ENCODE data around the gene RPL32. TPM values are rescaled to one million over a fixed set of nuclear protein-coding genes. Genes with fewer than 3 reads are reported as not detected.
A peak's percentile ranks its signal among the peaks of the same experiment; 100 is the strongest.

Gene RPL32
- total and polyA plus RNA-seq, 2 donors (not counting 1 experiment from before 2014, with no cell fraction given): 1,244 to 1,855 TPM

DNA sequence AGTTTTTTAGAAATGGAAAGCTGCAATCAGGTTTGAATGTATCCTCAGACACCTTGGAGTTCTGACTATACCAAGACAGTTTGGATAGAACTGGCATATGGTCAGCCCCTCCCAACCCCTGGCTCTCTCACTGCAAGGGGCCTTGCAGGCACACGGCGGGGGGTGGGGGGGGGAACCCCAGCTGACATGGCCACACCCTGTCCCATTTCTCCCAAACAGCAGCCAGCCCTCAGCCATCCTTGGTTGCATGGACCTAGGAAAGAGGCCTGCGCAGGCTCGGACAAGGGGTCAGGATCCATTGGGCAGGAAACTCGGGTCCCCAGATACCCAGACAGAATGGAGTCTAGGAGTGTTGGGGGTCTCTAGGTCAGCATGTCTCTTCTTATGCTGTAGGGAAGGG lies 30.4 kb downstream of the RPL32 start:
- no peak overlapping the region for H2AFZ ChIP-seq (ENCODE audit: low read length)
- no peak for DNase-seq (ENCODE audit: low read depth in 2 of 2)
- no peaks in the 10 kb centered on the region for H4K20me1 ChIP-seq (ENCODE audit: control insufficient read depth, extremely low read depth, insufficient read depth, low read length)
- H3K9me3 ChIP-seq (ENCODE audit: control insufficient read depth, insufficient read depth, low read depth, low read length): no peaks in the 10 kb centered on the region
- H3K9ac ChIP-seq (ENCODE audit: insufficient read depth, low read length): no peak overlapping the region
- TF ChIP-seq CTCF (conservative IDR thresholded peaks at IDR 0.05 in 1 of 2, IDR thresholded peaks at IDR 0.05 in 1 of 2; ENCODE audit: low read depth in 1 of 2, low read length in 2 of 2) (no peak), EZH2 (IDR thresholded peaks at IDR 0.05; ENCODE audit: low read length, missing control alignments) (no peak)
- no peaks in the 10 kb centered on the region for H3K27me3 ChIP-seq (ENCODE audit: control insufficient read depth, insufficient read depth, low read length)
- no peaks in the 10 kb centered on the region for H3K79me2 ChIP-seq (ENCODE audit: control insufficient read depth, insufficient read depth, low read length)
- H3K4me3 ChIP-seq (replicated peaks in 1 of 4; ENCODE audit: control extremely low read depth in 1 of 4, insufficient read depth in 1 of 4, low read depth in 3 of 4, low read length in 4 of 4): no peak overlapping the region
- H3K36me3 ChIP-seq (ENCODE audit: control insufficient read depth, insufficient read depth, low read length): no peaks in the 10 kb centered on the region
- H3K27ac ChIP-seq (ENCODE audit: insufficient read depth, low read length): no peak overlapping the region
- no peak overlapping the region for H3K4me2 ChIP-seq (ENCODE audit: extremely low read depth, insufficient read depth, low read length)
- no peaks in the 10 kb centered on the region for H3K4me1 ChIP-seq (ENCODE audit: control insufficient read depth, extremely low read depth, insufficient read depth, low read length)

- H3K4me1 ChIP-seq (ENCODE audit: control insufficient read depth, extremely low read depth, insufficient read depth, low read length): no peaks in the 10 kb centered on the region
- no peaks in the 10 kb centered on the region for H3K36me3 ChIP-seq (ENCODE audit: control insufficient read depth, insufficient read depth, low read length)
- no peaks in the 10 kb centered on the region for H4K20me1 ChIP-seq (ENCODE audit: control insufficient read depth, extremely low read depth, insufficient read depth, low read length)
- H3K27me3 ChIP-seq (ENCODE audit: control insufficient read depth, insufficient read depth, low read length): no peaks in the 10 kb centered on the region
- peak overlapping the region; percentile 83 for H2AFZ ChIP-seq (ENCODE audit: low read length)
- H3K9me3 ChIP-seq (ENCODE audit: control insufficient read depth, insufficient read depth, low read depth, low read length): no peaks in the 10 kb centered on the region
- peak; percentile 82 to 89 for DNase-seq (ENCODE audit: low read depth in 2 of 2)
- TF ChIP-seq CTCF (conservative IDR thresholded peaks at IDR 0.05 in 1 of 2, IDR thresholded peaks at IDR 0.05 in 1 of 2; ENCODE audit: low read depth in 1 of 2, low read length in 2 of 2) (peak; percentile 49 to 88), EZH2 (IDR thresholded peaks at IDR 0.05; ENCODE audit: low read length, missing control alignments) (no peak)
- no peaks in the 10 kb centered on the region for H3K79me2 ChIP-seq (ENCODE audit: control insufficient read depth, insufficient read depth, low read length)
- H3K4me3 ChIP-seq (replicated peaks in 1 of 4; ENCODE audit: control extremely low read depth in 1 of 4, insufficient read depth in 1 of 4, low read depth in 3 of 4, low read length in 4 of 4): peak overlapping the region; percentile 23 to 64 (median 52)
- H3K27ac ChIP-seq (ENCODE audit: insufficient read depth, low read length): no peak overlapping the region
- peak overlapping the region; percentile 75 for H3K4me2 ChIP-seq (ENCODE audit: extremely low read depth, insufficient read depth, low read length)
- H3K9ac ChIP-seq (ENCODE audit: insufficient read depth, low read length): peak overlapping the region; percentile 50
Measured at GRCh38 chr3:12810013-12810780, 31.2 kb downstream of the RPL32 start.

DNA sequence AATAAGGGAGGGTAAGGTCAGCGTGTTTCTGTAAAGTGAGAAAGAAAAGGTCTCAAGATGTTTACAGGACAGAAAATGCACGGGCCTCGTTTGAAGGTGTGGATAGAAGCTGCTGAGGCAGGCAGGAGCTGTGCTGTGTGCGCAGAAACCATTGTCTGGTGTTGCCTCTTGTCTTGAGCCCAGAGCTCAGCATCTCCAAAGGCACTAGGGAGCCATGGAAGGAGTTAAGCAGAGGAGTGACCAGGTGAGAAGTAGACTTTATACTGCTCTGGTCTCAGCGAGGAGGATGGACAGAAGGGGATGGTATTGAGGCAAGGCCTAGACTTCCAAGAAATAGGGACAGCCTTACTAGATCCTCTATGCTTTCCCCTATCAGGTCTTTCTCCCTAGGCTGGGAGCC lies 31.9 kb downstream of the RPL32 start:
- TF ChIP-seq CTCF (conservative IDR thresholded peaks at IDR 0.05 in 1 of 2, IDR thresholded peaks at IDR 0.05 in 1 of 2; ENCODE audit: low read depth in 1 of 2, low read length in 2 of 2): no peak
- no peak for TF ChIP-seq EZH2 (IDR thresholded peaks at IDR 0.05; ENCODE audit: low read length, missing control alignments)
- Histone ChIP-seq H3K4me2 (ENCODE audit: extremely low read depth, insufficient read depth, low read length) (peak overlapping the region; percentile 8), H3K79me2 (ENCODE audit: control insufficient read depth, insufficient read depth, low read length) (no peaks in the 10 kb centered on the region), H3K4me1 (ENCODE audit: control insufficient read depth, extremely low read depth, insufficient read depth, low read length) (no peaks in the 10 kb centered on the region), H3K9me3 (ENCODE audit: control insufficient read depth, insufficient read depth, low read depth, low read length) (no peaks in the 10 kb centered on the region), H3K27me3 (ENCODE audit: control insufficient read depth, insufficient read depth, low read length) (no peaks in the 10 kb centered on the region), H3K27ac (ENCODE audit: insufficient read depth, low read length) (no peak overlapping the region), H3K4me3 (replicated peaks in 1 of 4; ENCODE audit: control extremely low read depth in 1 of 4, insufficient read depth in 1 of 4, low read depth in 3 of 4, low read length in 4 of 4) (peak overlapping the region in 2 of 4 experiments; percentile 23 to 64), H4K20me1 (ENCODE audit: control insufficient read depth, extremely low read depth, insufficient read depth, low read length) (no peaks in the 10 kb centered on the region), H2AFZ (ENCODE audit: low read length) (no peak overlapping the region), H3K36me3 (ENCODE audit: control insufficient read depth, insufficient read depth, low read length) (no peaks in the 10 kb centered on the region), H3K9ac (ENCODE audit: insufficient read depth, low read length) (no peak overlapping the region)
- no peak for DNase-seq (ENCODE audit: low read depth in 2 of 2)

Measured in fibroblast of lung (primary cell).